H9 (cell line): ENCODE data around the gene SLCO3A1. TPM values are rescaled to one million over a fixed set of nuclear protein-coding genes. Genes with fewer than 3 reads are reported as not detected.
A peak's percentile ranks its signal among the peaks of the same experiment; 100 is the strongest.

Experiments used
- DNase-seq: peaks from one replicate; pipeline ENCODE4 v3.0.0-alpha.2; 2017
- H2AFZ ChIP-seq: one replicate; pipeline ENCODE4 v1.6.1; 2013; ENCODE audit warnings: mild to moderate bottlenecking, low read length, control low read depth, moderate library complexity
- H2AK5ac ChIP-seq: 2 replicates; pipeline ENCODE4 v1.6.1; 2013; ENCODE audit warnings: low read length, control low read depth, mixed read lengths; ENCODE audit not compliant: insufficient read length
- H2BK120ac ChIP-seq: one replicate; pipeline ENCODE4 v1.6.1; 2013; ENCODE audit warnings: low read depth, mild to moderate bottlenecking, low read length, control low read depth, inconsistent platforms; ENCODE audit not compliant: poor library complexity, severe bottlenecking
- H2BK12ac ChIP-seq: 2 replicates; pipeline ENCODE4 v1.6.1; 2013; ENCODE audit warnings: low read length, control low read depth, mixed read lengths, low read depth; ENCODE audit not compliant: insufficient read length
- H2BK15ac ChIP-seq: 2 replicates; pipeline ENCODE4 v1.6.1; 2013; ENCODE audit warnings: low read depth, low read length, control low read depth
- H2BK20ac ChIP-seq: one replicate; pipeline ENCODE4 v1.6.1; 2013; ENCODE audit warnings: low read depth, mild to moderate bottlenecking, low read length, control low read depth, inconsistent platforms; ENCODE audit not compliant: poor library complexity, severe bottlenecking
- H2BK5ac ChIP-seq: 2 replicates; pipeline ENCODE4 v1.6.1; 2013; ENCODE audit warnings: low read length, control low read depth, mixed read lengths; ENCODE audit not compliant: insufficient read length
- H3K14ac ChIP-seq: 2 replicates; pipeline ENCODE4 v1.6.1; 2013; ENCODE audit warnings: low read length, control low read depth; ENCODE audit not compliant: insufficient read depth
- H3K18ac ChIP-seq: 2 replicates; pipeline ENCODE4 v1.6.1; 2013; ENCODE audit warnings: low read depth, mild to moderate bottlenecking, mixed read lengths, low read length, control low read depth; ENCODE audit not compliant: insufficient read length
- H3K23ac ChIP-seq: 2 replicates; pipeline ENCODE4 v1.6.1; 2013; ENCODE audit warnings: low read length, control low read depth, mixed read lengths, low read depth; ENCODE audit not compliant: insufficient read length
- H3K23me2 ChIP-seq: 2 replicates; pipeline ENCODE4 v1.6.1; 2013; ENCODE audit warnings: low read depth, mild to moderate bottlenecking, mixed read lengths, low read length, control low read depth; ENCODE audit not compliant: insufficient read length, poor library complexity, severe bottlenecking
- H3K27ac ChIP-seq: 2 replicates; pipeline ENCODE4 v1.5.1; 2013; ENCODE audit warnings: low read length, control low read depth, mixed read lengths, low read depth; ENCODE audit not compliant: insufficient read length
- H3K27me3 ChIP-seq: 2 replicates; pipeline ENCODE4 v1.6.1; 2013; ENCODE audit warnings: low read length, control low read depth, inconsistent platforms; ENCODE audit not compliant: insufficient read depth
- H3K4ac ChIP-seq: 2 replicates; pipeline ENCODE4 v1.6.1; 2013; ENCODE audit warnings: low read depth, mild to moderate bottlenecking, control low read depth, inconsistent platforms, low read length, moderate library complexity
- H3K4me1 ChIP-seq: 2 replicates; pipeline ENCODE4 v1.6.1; 2013; ENCODE audit warnings: low read length, control low read depth, inconsistent platforms; ENCODE audit not compliant: insufficient read depth
- H3K4me2 ChIP-seq: 2 replicates; pipeline ENCODE4 v1.6.1; 2013; ENCODE audit warnings: low read length, control low read depth, mixed read lengths; ENCODE audit not compliant: insufficient read length, insufficient read depth
- H3K56ac ChIP-seq: 2 replicates; pipeline ENCODE4 v1.6.1; 2013; ENCODE audit warnings: low read depth, mild to moderate bottlenecking, mixed read lengths, low read length, control low read depth; ENCODE audit not compliant: insufficient read length
- H3K79me1 ChIP-seq: 2 replicates; pipeline ENCODE4 v1.6.1; 2013; ENCODE audit warnings: low read depth, mild to moderate bottlenecking, moderate library complexity, low read length, control low read depth, inconsistent platforms; ENCODE audit not compliant: insufficient read depth, poor library complexity, severe bottlenecking
- H3K79me2 ChIP-seq: 2 replicates; pipeline ENCODE4 v1.6.1; 2013; ENCODE audit warnings: low read length, control low read depth, inconsistent platforms; ENCODE audit not compliant: insufficient read depth
- H3K9ac ChIP-seq: 2 replicates; pipeline ENCODE4 v1.6.1; 2013; ENCODE audit warnings: low read length, control low read depth, mixed read lengths; ENCODE audit not compliant: insufficient read length; ENCODE audit errors: extremely low read depth
- H3K9me3 ChIP-seq: one replicate; pipeline ENCODE4 v1.6.1; 2013; ENCODE audit warnings: low read depth, low read length, inconsistent platforms; ENCODE audit not compliant: control insufficient read depth
- H3T11ph ChIP-seq: one replicate; pipeline ENCODE4 v1.6.1; 2013; ENCODE audit warnings: mild to moderate bottlenecking, low read length, control low read depth, inconsistent platforms
- H4K20me1 ChIP-seq: one replicate; pipeline ENCODE4 v1.6.1; 2013; ENCODE audit not compliant: control insufficient read depth, insufficient read length, insufficient read depth
- H4K5ac ChIP-seq: 2 replicates; pipeline ENCODE4 v1.6.1; 2013; ENCODE audit warnings: low read depth, mild to moderate bottlenecking, mixed read lengths, low read length, control low read depth; ENCODE audit not compliant: insufficient read length
- H4K8ac ChIP-seq: replicated peaks from 2 replicates; pipeline ENCODE4 v1.6.1; 2013; ENCODE audit warnings: low read length, control low read depth, mixed read lengths, low read depth; ENCODE audit not compliant: insufficient read length
- H4K91ac ChIP-seq: 2 replicates; pipeline ENCODE4 v1.6.1; 2013; ENCODE audit warnings: low read depth, mild to moderate bottlenecking, moderate library complexity, mixed read lengths, low read length, control low read depth; ENCODE audit not compliant: insufficient read length
- H3K27ac Mint-ChIP-seq, 3 experiments: 2 replicates in 2 of 3; 3 replicates in 1 of 3; pipeline ENCODE4 v1.8.0; 2020 to 2021; ENCODE audit warnings: mixed read lengths in 3 of 3, mild to moderate bottlenecking in 1 of 3, moderate library complexity in 1 of 3
- H3K27me3 Mint-ChIP-seq: 2 replicates; pipeline ENCODE4 v1.8.0; 2021; ENCODE audit warnings: low read depth, mild to moderate bottlenecking, moderate library complexity, mixed read lengths
- H3K36me3 Mint-ChIP-seq, 3 experiments: 2 replicates in 2 of 3; 3 replicates in 1 of 3; pipeline ENCODE4 v1.8.0; 2020 to 2021; ENCODE audit warnings: low read depth in 3 of 3, mixed read lengths in 3 of 3; ENCODE audit not compliant: insufficient read depth in 1 of 3
- H3K4me1 Mint-ChIP-seq, 2 experiments: 2 replicates each; pipeline ENCODE4 v1.8.0; 2020; ENCODE audit warnings: mixed read lengths in 2 of 2
- H3K4me3 Mint-ChIP-seq, 2 experiments: 2 replicates in 1 of 2; 3 replicates in 1 of 2; pipeline ENCODE4 v1.8.0; 2020 to 2021; ENCODE audit warnings: mild to moderate bottlenecking in 2 of 2, mixed read lengths in 2 of 2, moderate library complexity in 1 of 2
- H3K9me3 Mint-ChIP-seq, 2 experiments: 2 replicates in 1 of 2; 3 replicates in 1 of 2; pipeline ENCODE4 v1.8.0; 2020; ENCODE audit warnings: mild to moderate bottlenecking in 2 of 2, mixed read lengths in 2 of 2, moderate library complexity in 1 of 2
- CTCF ChIP-seq: fragments of 200-600 bp; sonication (generic); conservative IDR thresholded peaks from 3 replicates; pipeline ENCODE4 v1.8.0; 2021; ENCODE audit warnings: antibody characterized with exemption, mild to moderate bottlenecking
- WGBS: extraction: QIAGEN DNeasy Blood & Tissue Kit; methylation state at CpG from one replicate; pipeline ENCODE4 v1.1.7; 2013; ENCODE audit warnings: missing lambda C conversion rate, low lambda C conversion rate, mixed read lengths; ENCODE audit not compliant: insufficient read length; ENCODE audit errors: extremely low coverage; 5-methylcytosine and 5-hydroxymethylcytosine counted together
- total RNA-seq: library from RNA; stranded (reverse); gene quantifications from 2 replicates; pipeline ENCODE4 v1.2.1, GENCODE V29; 2021

Gene SLCO3A1
- total RNA-seq, 1 experiment from 2014 or later = 9.4 TPM

- H4K5ac ChIP-seq = no peak overlapping the region
- H2AFZ ChIP-seq = no peak overlapping the region
- no peaks in the 10 kb centered on the region for H4K20me1 ChIP-seq
- no peaks in the 10 kb centered on the region for H3K79me2 ChIP-seq
- Mint-ChIP-seq H3K9me3 (no peaks in the 10 kb centered on the region), H3K27ac (peak overlapping the region in 1 of 3 experiments; percentile 58; a peak in 1 of 7 replicates), H3K27me3 (no peaks in the 10 kb centered on the region), H3K36me3 (no peaks in the 10 kb centered on the region; a peak in 1 of 7 replicates), H3K4me1 (peaks cover 39 to 63% of the 10 kb centered on the region in 2 experiments), H3K4me3 (no peak overlapping the region)
- TF ChIP-seq CTCF = peak; percentile 48; the same call in 2 of the 3 replicates
- H3K4ac ChIP-seq = no peak overlapping the region
- no peak overlapping the region for H2BK12ac ChIP-seq
- H3K79me1 ChIP-seq = no peaks in the 10 kb centered on the region
- no peak overlapping the region for H3K4me2 ChIP-seq
- no peak overlapping the region for H2BK20ac ChIP-seq
- no peak overlapping the region for H3K9ac ChIP-seq
- no peak overlapping the region for H3K14ac ChIP-seq
- no peak overlapping the region for H2BK5ac ChIP-seq
- no peak overlapping the region for H3K56ac ChIP-seq
- no peak overlapping the region for H2BK15ac ChIP-seq
- H3K23ac ChIP-seq = no peak overlapping the region
- H3K4me1 ChIP-seq = peaks cover 2% of the 10 kb centered on the region; the same call in 1 of the 2 replicates
- H3K27me3 ChIP-seq = no peaks in the 10 kb centered on the region
- no peak overlapping the region for H3K27ac ChIP-seq
- H4K91ac ChIP-seq = no peak overlapping the region
- H3K9me3 ChIP-seq = no peaks in the 10 kb centered on the region
- no peak overlapping the region for H2AK5ac ChIP-seq
- no peaks in the 10 kb centered on the region for H3K23me2 ChIP-seq
- WGBS = no CpG with 5 or more reads among the region's 7 CpGs
- no peak overlapping the region for H3K18ac ChIP-seq
- H4K8ac ChIP-seq = no peak overlapping the region
- H2BK120ac ChIP-seq = no peak overlapping the region
- DNase-seq = no peak
- no peak overlapping the region for H3T11ph ChIP-seq
Observed at GRCh38 chr15:91885714-91886270, 32.3 kb downstream of the SLCO3A1 start.
